K562 (cell line): Measurements from ENCODE around the gene NKG7. TPM values are rescaled to one million over a fixed set of nuclear protein-coding genes. Genes with fewer than 3 reads are reported as not detected.
A peak's percentile ranks its signal among the peaks of the same experiment; 100 is the strongest.

Experiments used
- ATAC-seq: fragments of 200-7000 bp; cut with Tn5 transposase; 3 replicates; pipeline ENCODE4 v1.9.1; 2020; ENCODE audit warnings: moderate library complexity
- BruUV-seq: library from RNA; stranded (reverse); fragments of 400-500 nt; replicated peaks from 2 replicates; lab custom pipeline; 2021; lab: Mats Ljungman, UMichigan
- CTCF ChIA-PET: fragments of 300-600 bp; formaldehyde crosslinking; extraction: SDS; loops from one replicate; lab custom pipeline; 2021; ENCODE audit warnings: low intra/inter-chr PET ratio; lab: Yijun Ruan, JAX
- POLR2A ChIA-PET: fragments of 300-600, 350-650 bp; sonication (Branson Sonifier 250); formaldehyde crosslinking; extraction: SDS; loops from one replicate; lab custom pipeline; 2021; ENCODE audit warnings: antibody characterized with exemption, inconsistent platforms; lab: Yijun Ruan, JAX
- DNase-seq, 4 experiments: peaks; one replicate each; pipeline versions ENCODE4 v3.0.0 to v3.0.0-alpha.2; 2011 to 2018; ENCODE audit warnings: low spot score in 3 of 4, mixed read lengths in 3 of 4; ENCODE audit errors: extremely low read depth in 1 of 4
- FAIRE-seq: peaks from 2 replicates; lab custom pipeline; 2011; peaks lifted over from hg19 to GRCh38; lab: Jason Lieb, UNC
- H2AFZ ChIP-seq: 2 replicates; pipeline ENCODE4 v1.6.0; 2011; ENCODE audit warnings: low read depth, low read length, control low read depth, inconsistent platforms
- H3K27ac ChIP-seq: fragments of 200-600 bp; 3 replicates; pipeline ENCODE4 v1.8.0; 2011; ENCODE audit warnings: low read depth, mild to moderate bottlenecking, control low read depth, inconsistent platforms, low read length, moderate library complexity, mixed read lengths; ENCODE audit errors: extremely low read depth
- H3K27me3 ChIP-seq, 2 experiments: fragments of 300-600 bp in 1 of 2; 2 replicates in 1 of 2; 3 replicates in 1 of 2; pipeline versions ENCODE4 v1.6.0 to v1.8.0; 2011; ENCODE audit warnings: inconsistent platforms in 2 of 2, low read length in 2 of 2, mild to moderate bottlenecking in 1 of 2, mixed read lengths in 1 of 2, moderate library complexity in 1 of 2; ENCODE audit not compliant: control insufficient read depth in 2 of 2, insufficient read depth in 2 of 2
- H3K36me3 ChIP-seq: fragments of 300-600 bp; 3 replicates; pipeline ENCODE4 v1.8.0; 2011; ENCODE audit warnings: mild to moderate bottlenecking, low read length, inconsistent platforms; ENCODE audit not compliant: control insufficient read depth, insufficient read depth
- H3K4me1 ChIP-seq, 2 experiments: fragments of 200-600 bp in 1 of 2; replicated peaks in 1 of 2; 2 replicates in 1 of 2; 3 replicates in 1 of 2; pipeline versions ENCODE4 v1.5.1 to v1.8.0; 2011; ENCODE audit warnings: inconsistent platforms in 2 of 2, low read length in 2 of 2, mild to moderate bottlenecking in 1 of 2, mixed read lengths in 1 of 2, moderate library complexity in 1 of 2; ENCODE audit not compliant: control insufficient read depth in 2 of 2, insufficient read depth in 2 of 2
- H3K4me2 ChIP-seq: 2 replicates; pipeline ENCODE4 v1.6.1; 2011; ENCODE audit warnings: low read length, control low read depth, inconsistent platforms, mixed read lengths; ENCODE audit not compliant: insufficient read depth
- H3K4me3 ChIP-seq: fragments of 200-600 bp; sonication (generic), shearing (Covaris generic); 2 replicates; pipeline ENCODE4 v1.5.1; 2016; ENCODE audit warnings: control low read depth, inconsistent platforms
- H3K79me2 ChIP-seq: fragments of 200-600 bp; 3 replicates; pipeline ENCODE4 v1.8.0; 2011; ENCODE audit warnings: low read length, inconsistent platforms; ENCODE audit not compliant: control insufficient read depth, insufficient read depth
- H3K9ac ChIP-seq, 2 experiments: 2 replicates each; pipeline versions ENCODE4 v1.6.0 to v1.6.1; 2011; ENCODE audit warnings: low read depth in 2 of 2, low read length in 2 of 2, control low read depth in 1 of 2, inconsistent platforms in 1 of 2, mild to moderate bottlenecking in 1 of 2, mixed read lengths in 1 of 2; ENCODE audit not compliant: insufficient read depth in 1 of 2
- H3K9me1 ChIP-seq: one replicate; pipeline ENCODE4 v1.6.0; 2011; ENCODE audit warnings: inconsistent platforms, mild to moderate bottlenecking, low read length, moderate library complexity; ENCODE audit not compliant: control insufficient read depth, insufficient read depth
- H3K9me3 ChIP-seq: replicated peaks from 2 replicates; pipeline ENCODE4 v1.5.1; 2011; ENCODE audit warnings: low read depth, low read length, inconsistent platforms; ENCODE audit not compliant: control insufficient read depth, insufficient read depth
- H4K20me1 ChIP-seq: replicated peaks from 2 replicates; pipeline ENCODE4 v1.6.1; 2011; ENCODE audit warnings: low read length, inconsistent platforms, mixed read lengths; ENCODE audit not compliant: control insufficient read depth, insufficient read depth
- IRF9 ChIP-seq: fragments of 450-650 bp; IDR thresholded peaks from 2 replicates; pipeline ENCODE4 v1.6.1; 2016; ENCODE audit warnings: missing biosample characterization, missing genetic modification characterization
- MBD2 ChIP-seq: sonication (generic); IDR thresholded peaks from 2 replicates; pipeline ENCODE4 v1.6.1; 2016; ENCODE audit warnings: low read depth, borderline replicate concordance
- NFATC3 ChIP-seq: fragments of 450-650 bp; IDR thresholded peaks from 2 replicates; pipeline ENCODE4 v1.6.1; 2017; ENCODE audit warnings: mild to moderate bottlenecking
- THAP7 ChIP-seq: fragments of 250-450 bp; sonication (Bioruptor Pico); IDR thresholded peaks from 2 replicates; pipeline ENCODE4 v1.5.0; 2021
- ZBTB49 ChIP-seq: sonication (generic); formaldehyde crosslinking; IDR thresholded peaks from 2 replicates; pipeline ENCODE4 v1.8.0; 2022; ENCODE audit warnings: missing genetic modification reagents, mild to moderate bottlenecking, borderline replicate concordance
- ZNF217 ChIP-seq: sonication (generic); formaldehyde crosslinking; IDR thresholded peaks from 2 replicates; pipeline ENCODE4 v1.8.0; 2022; ENCODE audit warnings: mild to moderate bottlenecking, missing genetic modification reagents
- ZNF407 ChIP-seq: fragments of 450-650 bp; IDR thresholded peaks from 2 replicates; pipeline ENCODE4 v1.6.1; 2016; ENCODE audit warnings: low read depth
- WGBS: fragments of 100-300 bp; shearing (Covaris generic); methylation state at CpG from one replicate; pipeline ENCODE4 v1.1.6; 2016; ENCODE audit warnings: low coverage, mixed read lengths; ENCODE audit not compliant: insufficient coverage; ENCODE audit errors: missing lambda C conversion rate; 5-methylcytosine and 5-hydroxymethylcytosine counted together
- in situ Hi-C: fragments of 300-500 bp; cut with MboI; formaldehyde crosslinking; loops from 4 replicates; pipeline ENCODE4 v1.15.0; 2018; ENCODE audit warnings: inconsistent platforms, mixed read lengths
- intact Hi-C: fragments of 100-400 bp; cut with micrococcal nuclease; formaldehyde crosslinking; loops from 2 replicates; pipeline ENCODE4 v1.14.2; 2022
- polyA plus RNA-seq, 8 experiments: library from polyadenylated mRNA; depleted of rRNA in 4 of 8; stranded (reverse) in 5 of 8; unstranded in 3 of 8; fragments of >200 nt; fragmentation: Nextera tagmentation in 2 of 8; fragmentation: Illumina TruSeq in 1 of 8; extraction: Ambion mirVana in 2 of 8; extraction: Trizol in 1 of 8; gene quantifications; 2 replicates each; pipeline versions ENCODE4 v1.2.1 to v1.2.3, GENCODE V29; 2011 to 2014; ENCODE audit warnings: inconsistent platforms in 1 of 8, missing spikeins in 1 of 8
- total RNA-seq, 7 experiments: library from RNA; depleted of rRNA in 6 of 7; stranded (reverse); fragments of >200 nt in 6 of 7; fragmentation: Illumina TruSeq in 2 of 7; extraction: Trizol in 2 of 7; gene quantifications; 2 replicates each; pipeline versions ENCODE4 v1.2.1 to v1.2.3, GENCODE V29; 2011 to 2021; ENCODE audit warnings: low replicate concordance in 1 of 7

Gene NKG7
- total and polyA plus RNA-seq, 9 of the 15 experiments (the other 6 are each of a cell fraction or from before 2014, with no cell fraction given), result 0.30 to 0.70 (median 0.51) TPM; not detected in 2

GRCh38 chr19:51357952-51358351 is 14.5 kb downstream of the NKG7 start (continued):
- no peak for TF ChIP-seq IRF9 (tag)
- TF ChIP-seq THAP7 (CRISPR knock-in tag), result no peak
- no peak for TF ChIP-seq ZNF217 (CRISPR knock-in tag)
- no peak for TF ChIP-seq ZBTB49 (CRISPR knock-in tag)

- no peak for DNase-seq
- no peak overlapping the region for H3K4me2 ChIP-seq
- peaks cover 13% of the 10 kb centered on the region for H3K79me2 ChIP-seq
- peaks cover 12 to 22% of the 10 kb centered on the region in 2 experiments; a peak in 4 of 5 replicates for H3K4me1 ChIP-seq
- 0 out of 2 replicates have a peak, but pooled peaks cover 4% of the 10 kb centered on the region for H4K20me1 ChIP-seq
- no peak overlapping the region for H2AFZ ChIP-seq
- no peak for ATAC-seq
- peaks cover under 1% of the 10 kb centered on the region for H3K9me1 ChIP-seq
- 92% methylated on average over 8 of the region's 10 CpGs for WGBS
- no TSS peak for BruUV-seq
- intact Hi-C loops, result no loop called here
- in situ Hi-C loops, result no loop called here
- H3K9me3 ChIP-seq, result no peaks in the 10 kb centered on the region
- peaks cover 29% of the 10 kb centered on the region; the same call in 2 of the 3 replicates for H3K36me3 ChIP-seq
- H3K4me3 ChIP-seq, result no peak overlapping the region
- peak overlapping the region in 1 of 2 experiments; percentile 0; a peak in 1 of 4 replicates for H3K9ac ChIP-seq
- H3K27me3 ChIP-seq, result no peaks in the 10 kb centered on the region
- FAIRE-seq, result peak; percentile 11
- ChIA-PET POLR2A (interaction anchor here (1.1 to 1.6 kb wide), 3 partner anchors 9 to 34 kb away, joined by 5 to 7 read pairs (median 5); partner anchors contain the start of genes C19orf84 and ETFB), CTCF (no interaction called here)
- H3K27ac ChIP-seq, result no peak overlapping the region
- TF ChIP-seq ZNF407 (no peak), MBD2 (no peak), NFATC3 (no peak)
These were observed 16.2 kb downstream of the NKG7 start for GRCh38 chr19:51356159-51356801.
